Fibroblast of lung (primary cell): ENCODE measurements around the gene LMAN2. TPM values are rescaled to one million over a fixed set of nuclear protein-coding genes. Genes with fewer than 3 reads are reported as not detected.

Experiments
- DNase-seq, 2 donors: peaks; one replicate each; pipeline versions ENCODE4 v3.0.0 to v3.0.0-alpha.2; 2010; ENCODE audit warnings: low read depth in 2 of 2
- H2AFZ ChIP-seq: 2 replicates; pipeline ENCODE4 v1.5.1; 2012; ENCODE audit warnings: low read length, control low read depth, inconsistent platforms
- H3K27ac ChIP-seq: 2 replicates; pipeline ENCODE4 v1.5.1; 2011; ENCODE audit warnings: low read length, control low read depth; ENCODE audit not compliant: insufficient read depth
- H3K27me3 ChIP-seq: 2 replicates; pipeline ENCODE4 v1.5.1; 2011; ENCODE audit warnings: mild to moderate bottlenecking, low read length; ENCODE audit not compliant: control insufficient read depth, insufficient read depth
- H3K36me3 ChIP-seq: 2 replicates; pipeline ENCODE4 v1.5.1; 2011; ENCODE audit warnings: low read length; ENCODE audit not compliant: control insufficient read depth, insufficient read depth
- H3K4me1 ChIP-seq: 2 replicates; pipeline ENCODE4 v1.5.1; 2011; ENCODE audit warnings: low read length; ENCODE audit not compliant: control insufficient read depth, insufficient read depth; ENCODE audit errors: extremely low read depth
- H3K4me2 ChIP-seq: 2 replicates; pipeline ENCODE4 v1.5.1; 2011; ENCODE audit warnings: low read length, control low read depth; ENCODE audit not compliant: insufficient read depth; ENCODE audit errors: extremely low read depth
- H3K4me3 ChIP-seq, 4 experiments: fragments of 200-600 bp in 1 of 4; sonication (generic) in 1 of 4; replicated peaks in 1 of 4; 2 replicates each; pipeline ENCODE4 v1.5.1; 2011 to 2016; ENCODE audit warnings: low read length in 4 of 4, low read depth in 3 of 4, mild to moderate bottlenecking in 3 of 4, control low read depth in 2 of 4, inconsistent platforms in 1 of 4, mixed read lengths in 1 of 4; ENCODE audit not compliant: insufficient read depth in 1 of 4; ENCODE audit errors: control extremely low read depth in 1 of 4
- H3K79me2 ChIP-seq: 2 replicates; pipeline ENCODE4 v1.5.1; 2012; ENCODE audit warnings: mild to moderate bottlenecking, low read length, inconsistent platforms; ENCODE audit not compliant: control insufficient read depth, insufficient read depth
- H3K9ac ChIP-seq: 2 replicates; pipeline ENCODE4 v1.5.1; 2011; ENCODE audit warnings: mild to moderate bottlenecking, low read length, control low read depth; ENCODE audit not compliant: insufficient read depth
- H3K9me3 ChIP-seq: 2 replicates; pipeline ENCODE4 v1.5.1; 2012; ENCODE audit warnings: low read depth, low read length; ENCODE audit not compliant: control insufficient read depth, insufficient read depth
- H4K20me1 ChIP-seq: 2 replicates; pipeline ENCODE4 v1.5.1; 2011; ENCODE audit warnings: low read length; ENCODE audit not compliant: control insufficient read depth, insufficient read depth; ENCODE audit errors: extremely low read depth
- EZH2 ChIP-seq: IDR thresholded peaks from 2 replicates; pipeline ENCODE4 v1.5.1; 2012; ENCODE audit warnings: low read length, control low read depth, mild to moderate bottlenecking; ENCODE audit errors: missing control alignments
- polyA plus RNA-seq, 2 donors: library from polyadenylated mRNA; depleted of rRNA in 1 of 2; stranded (reverse) in 1 of 2; unstranded in 1 of 2; fragments of >200 nt; gene quantifications; 2 replicates each; pipeline ENCODE4 v1.2.1, GENCODE V29; 2011 to 2012; ENCODE audit warnings: missing spikeins in 1 of 2
- total RNA-seq: library from RNA; depleted of rRNA; stranded (reverse); fragments of >200 nt; gene quantifications from 2 replicates; pipeline ENCODE4 v1.2.1, GENCODE V29; 2014
- TF ChIP-seq, protein P1 (sequence below), 2 donors: IDR thresholded peaks in 1 of 2; conservative IDR thresholded peaks in 1 of 2; 1 replicate in 1 of 2; 2 replicates in 1 of 2; pipeline ENCODE4 v1.5.1; 2011 to 2012; ENCODE audit warnings: low read length in 2 of 2, control low read depth in 1 of 2, inconsistent platforms in 1 of 2, low read depth in 1 of 2, mild to moderate bottlenecking in 1 of 2

The LMAN2 gene
- total and polyA plus RNA-seq, 2 donors (not counting 1 experiment from before 2014, with no cell fraction given): 145 to 396 TPM

DNA sequence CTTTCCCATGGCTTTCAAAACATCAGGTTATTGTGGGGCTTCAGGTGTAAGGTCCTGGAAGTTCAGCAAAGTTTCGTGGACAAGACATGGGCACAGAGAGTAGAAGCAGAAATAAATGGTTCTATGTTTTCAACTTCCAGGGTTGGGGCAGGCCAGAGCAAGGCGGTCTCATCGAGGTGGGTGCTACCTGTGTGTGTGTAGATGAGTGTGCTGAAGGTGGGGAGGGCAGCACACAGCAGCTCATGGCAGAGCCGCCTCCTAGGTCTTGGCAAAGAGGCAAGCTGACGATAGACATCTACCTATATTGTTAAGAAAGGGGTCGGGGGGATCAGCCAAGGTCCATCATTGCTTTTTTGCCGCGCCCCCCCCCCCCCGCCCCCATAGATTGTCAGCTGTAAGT is 51.8 kb downstream of the LMAN2 start:
- Histone ChIP-seq H3K9me3 (no peaks in the 10 kb centered on the region), H3K79me2 (peaks cover 25% of the 10 kb centered on the region), H3K4me1 (peaks cover 12% of the 10 kb centered on the region), H3K36me3 (peaks cover 10% of the 10 kb centered on the region), H4K20me1 (no peaks in the 10 kb centered on the region), H2AFZ (no peak overlapping the region), H3K27ac (peak overlapping the region; percentile 34), H3K4me3 (no peak overlapping the region), H3K4me2 (no peak overlapping the region), H3K9ac (no peak overlapping the region), H3K27me3 (no peaks in the 10 kb centered on the region)
- TF ChIP-seq, protein P1, sequence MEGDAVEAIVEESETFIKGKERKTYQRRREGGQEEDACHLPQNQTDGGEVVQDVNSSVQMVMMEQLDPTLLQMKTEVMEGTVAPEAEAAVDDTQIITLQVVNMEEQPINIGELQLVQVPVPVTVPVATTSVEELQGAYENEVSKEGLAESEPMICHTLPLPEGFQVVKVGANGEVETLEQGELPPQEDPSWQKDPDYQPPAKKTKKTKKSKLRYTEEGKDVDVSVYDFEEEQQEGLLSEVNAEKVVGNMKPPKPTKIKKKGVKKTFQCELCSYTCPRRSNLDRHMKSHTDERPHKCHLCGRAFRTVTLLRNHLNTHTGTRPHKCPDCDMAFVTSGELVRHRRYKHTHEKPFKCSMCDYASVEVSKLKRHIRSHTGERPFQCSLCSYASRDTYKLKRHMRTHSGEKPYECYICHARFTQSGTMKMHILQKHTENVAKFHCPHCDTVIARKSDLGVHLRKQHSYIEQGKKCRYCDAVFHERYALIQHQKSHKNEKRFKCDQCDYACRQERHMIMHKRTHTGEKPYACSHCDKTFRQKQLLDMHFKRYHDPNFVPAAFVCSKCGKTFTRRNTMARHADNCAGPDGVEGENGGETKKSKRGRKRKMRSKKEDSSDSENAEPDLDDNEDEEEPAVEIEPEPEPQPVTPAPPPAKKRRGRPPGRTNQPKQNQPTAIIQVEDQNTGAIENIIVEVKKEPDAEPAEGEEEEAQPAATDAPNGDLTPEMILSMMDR (conservative IDR thresholded peaks at IDR 0.05 in 1 of 2, IDR thresholded peaks at IDR 0.05 in 1 of 2; ENCODE audit: low read depth in 1 of 2, low read length in 2 of 2): no peak
- no peak for TF ChIP-seq EZH2
- DNase-seq: no peak

DNA sequence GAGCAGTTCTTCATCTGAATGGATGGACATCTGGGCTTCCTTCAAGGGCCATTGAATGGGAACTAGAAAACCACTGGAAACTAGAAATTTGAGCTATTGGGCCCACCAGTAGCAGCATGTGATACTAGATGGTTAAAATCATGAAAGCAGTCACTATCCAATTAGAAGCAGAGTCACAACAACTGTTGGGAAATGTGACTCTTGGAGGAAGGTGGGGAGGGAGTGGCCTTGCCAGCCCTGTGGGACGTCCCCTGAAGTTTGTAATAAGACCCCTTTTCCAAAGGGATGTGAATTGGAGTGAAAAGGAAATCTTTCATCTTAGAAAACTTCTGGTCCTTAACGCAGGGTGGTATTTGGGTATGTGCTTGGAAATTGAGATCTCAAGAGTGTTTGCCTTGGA is 53.5 kb downstream of the LMAN2 start:
- TF ChIP-seq, protein P1 (conservative IDR thresholded peaks at IDR 0.05 in 1 of 2, IDR thresholded peaks at IDR 0.05 in 1 of 2; ENCODE audit: low read depth in 1 of 2, low read length in 2 of 2): no peak
- TF ChIP-seq EZH2: no peak
- no peaks in the 10 kb centered on the region for H3K9me3 ChIP-seq
- no peak overlapping the region for H3K27ac ChIP-seq
- peaks cover 10% of the 10 kb centered on the region for H3K79me2 ChIP-seq
- no peaks in the 10 kb centered on the region for H4K20me1 ChIP-seq
- H3K4me1 ChIP-seq: peaks cover 12% of the 10 kb centered on the region
- DNase-seq: no peak
- no peak overlapping the region for H3K4me2 ChIP-seq
- H3K36me3 ChIP-seq: peaks cover 20% of the 10 kb centered on the region
- no peak overlapping the region for H2AFZ ChIP-seq
- H3K9ac ChIP-seq: no peak overlapping the region
- no peaks in the 10 kb centered on the region for H3K27me3 ChIP-seq
- H3K4me3 ChIP-seq: no peak overlapping the region

DNA sequence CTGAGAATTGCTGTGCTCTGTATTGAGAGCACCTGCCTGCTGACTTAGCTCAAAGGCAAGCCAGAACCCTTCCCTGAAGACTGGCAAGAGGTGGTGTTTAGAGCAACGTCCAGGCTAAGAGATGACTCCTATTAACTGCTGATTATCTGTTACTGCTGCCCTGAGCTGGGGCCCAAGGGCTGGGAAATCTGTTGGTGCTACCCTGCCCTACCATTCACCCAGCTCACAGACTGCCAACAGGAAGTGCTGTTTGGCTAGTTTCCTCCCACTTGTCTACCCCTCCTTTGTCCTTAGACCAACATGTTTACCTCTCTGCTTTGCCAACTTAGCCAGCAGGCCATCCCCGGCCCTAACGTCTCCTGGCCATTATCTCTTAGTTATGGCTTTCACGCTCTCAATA is 54.9 kb downstream of the LMAN2 start:
- no peak overlapping the region for H3K9ac ChIP-seq
- H3K4me3 ChIP-seq: no peak overlapping the region
- no peaks in the 10 kb centered on the region for H4K20me1 ChIP-seq
- TF ChIP-seq, protein P1 (conservative IDR thresholded peaks at IDR 0.05 in 1 of 2, IDR thresholded peaks at IDR 0.05 in 1 of 2; ENCODE audit: low read depth in 1 of 2, low read length in 2 of 2): no peak
- TF ChIP-seq EZH2: no peak
- peaks cover 18% of the 10 kb centered on the region for H3K36me3 ChIP-seq
- H3K27ac ChIP-seq: no peak overlapping the region
- no peak overlapping the region for H3K4me2 ChIP-seq
- H3K9me3 ChIP-seq: no peaks in the 10 kb centered on the region
- H3K4me1 ChIP-seq: peaks cover 4% of the 10 kb centered on the region
- DNase-seq: no peak
- no peak overlapping the region for H2AFZ ChIP-seq
- H3K79me2 ChIP-seq: no peaks in the 10 kb centered on the region
- no peaks in the 10 kb centered on the region for H3K27me3 ChIP-seq
